ENCODE data around the gene UNG. TPM values are rescaled to one million over a fixed set of nuclear protein-coding genes. Genes with fewer than 3 reads are reported as not detected.

The UNG gene
- total RNA-seq, 1 experiment from 2014 or later: 188 TPM

- Histone ChIP-seq H4K20me1 (ENCODE audit: control insufficient read depth, insufficient read depth, insufficient read length) (no peaks in the 10 kb centered on the region), H3K23me2 (ENCODE audit: insufficient read length, low read depth, low read length, poor library complexity, severe bottlenecking) (no peaks in the 10 kb centered on the region), H3K27ac (ENCODE audit: insufficient read length, low read depth, low read length) (no peak overlapping the region), H3K79me2 (ENCODE audit: insufficient read depth, low read length) (no peaks in the 10 kb centered on the region), H2BK15ac (ENCODE audit: low read depth, low read length) (no peak overlapping the region), H3T11ph (ENCODE audit: low read length) (no peak overlapping the region), H2AFZ (ENCODE audit: low read length) (no peak overlapping the region), H2BK120ac (ENCODE audit: low read depth, low read length, poor library complexity, severe bottlenecking) (no peak overlapping the region), H3K4me2 (ENCODE audit: insufficient read depth, insufficient read length, low read length) (no peak overlapping the region), H2AK5ac (ENCODE audit: insufficient read length, low read length) (no peak overlapping the region), H3K14ac (ENCODE audit: insufficient read depth, low read length) (no peak overlapping the region), H3K23ac (ENCODE audit: insufficient read length, low read depth, low read length) (no peak overlapping the region), H3K18ac (ENCODE audit: insufficient read length, low read depth, low read length) (no peak overlapping the region), H3K9ac (ENCODE audit: extremely low read depth, insufficient read length, low read length) (no peak overlapping the region), H3K79me1 (ENCODE audit: insufficient read depth, low read depth, low read length, poor library complexity, severe bottlenecking) (no peaks in the 10 kb centered on the region), H3K56ac (ENCODE audit: insufficient read length, low read depth, low read length) (no peak overlapping the region), H2BK5ac (ENCODE audit: insufficient read length, low read length) (no peak overlapping the region), H3K9me3 (ENCODE audit: control insufficient read depth, low read depth, low read length) (no peaks in the 10 kb centered on the region), H2BK12ac (ENCODE audit: insufficient read length, low read depth, low read length) (no peak overlapping the region), H3K27me3 (ENCODE audit: insufficient read depth, low read length) (no peaks in the 10 kb centered on the region), H4K5ac (ENCODE audit: insufficient read length, low read depth, low read length) (no peak overlapping the region), H4K91ac (ENCODE audit: insufficient read length, low read depth, low read length) (no peak overlapping the region), H4K8ac (replicated peaks; ENCODE audit: insufficient read length, low read depth, low read length) (no peak overlapping the region), H3K4me1 (ENCODE audit: insufficient read depth, low read length) (no peaks in the 10 kb centered on the region), H3K4ac (ENCODE audit: low read depth, low read length) (no peak overlapping the region), H2BK20ac (ENCODE audit: low read depth, low read length, poor library complexity, severe bottlenecking) (no peak overlapping the region)
- H3K36me3 Mint-ChIP-seq (ENCODE audit: insufficient read depth in 1 of 3, low read depth in 3 of 3): peaks cover 0 to 12% (median 8%) of the 10 kb centered on the region in 3 experiments; a peak in 3 of 7 replicates
- H3K4me1 Mint-ChIP-seq: peaks cover 14% of the 10 kb centered on the region in 2 experiments
- TF ChIP-seq CTCF (conservative IDR thresholded peaks at IDR 0.05): no peak
- H3K4me3 Mint-ChIP-seq: no peak overlapping the region
- no peaks in the 10 kb centered on the region for H3K9me3 Mint-ChIP-seq
- no CpG with 5 or more reads among the region's 5 CpGs for WGBS (ENCODE audit: extremely low coverage, insufficient read length, low lambda C conversion rate)
- DNase-seq: no peak
- no peaks in the 10 kb centered on the region for H3K27me3 Mint-ChIP-seq (ENCODE audit: low read depth)
- H3K27ac Mint-ChIP-seq: peak overlapping the region in 2 of 3 experiments; percentile 9 to 49; a peak in 1 of 7 replicates
These were observed 32.1 kb upstream of the UNG start for GRCh38 chr12:109065154-109065852.
